ENCODE data around the gene ZNF451.

GRCh38 chr6:57048577-57048976, 41.4 kb upstream of the ZNF451 start:
- TF ChIP-seq, protein P1, sequence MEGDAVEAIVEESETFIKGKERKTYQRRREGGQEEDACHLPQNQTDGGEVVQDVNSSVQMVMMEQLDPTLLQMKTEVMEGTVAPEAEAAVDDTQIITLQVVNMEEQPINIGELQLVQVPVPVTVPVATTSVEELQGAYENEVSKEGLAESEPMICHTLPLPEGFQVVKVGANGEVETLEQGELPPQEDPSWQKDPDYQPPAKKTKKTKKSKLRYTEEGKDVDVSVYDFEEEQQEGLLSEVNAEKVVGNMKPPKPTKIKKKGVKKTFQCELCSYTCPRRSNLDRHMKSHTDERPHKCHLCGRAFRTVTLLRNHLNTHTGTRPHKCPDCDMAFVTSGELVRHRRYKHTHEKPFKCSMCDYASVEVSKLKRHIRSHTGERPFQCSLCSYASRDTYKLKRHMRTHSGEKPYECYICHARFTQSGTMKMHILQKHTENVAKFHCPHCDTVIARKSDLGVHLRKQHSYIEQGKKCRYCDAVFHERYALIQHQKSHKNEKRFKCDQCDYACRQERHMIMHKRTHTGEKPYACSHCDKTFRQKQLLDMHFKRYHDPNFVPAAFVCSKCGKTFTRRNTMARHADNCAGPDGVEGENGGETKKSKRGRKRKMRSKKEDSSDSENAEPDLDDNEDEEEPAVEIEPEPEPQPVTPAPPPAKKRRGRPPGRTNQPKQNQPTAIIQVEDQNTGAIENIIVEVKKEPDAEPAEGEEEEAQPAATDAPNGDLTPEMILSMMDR (IDR thresholded peaks at IDR 0.05), result no peak
- no peak for TF ChIP-seq ZFX (IDR thresholded peaks at IDR 0.05; ENCODE audit: borderline replicate concordance)

Data from 22Rv1 (cell line).